CD4-positive, alpha-beta T cell treated with Interleukin-4 for 4 hours (primary cell): ENCODE data around the gene ARHGAP5.
"Not testable (repeated sequence)": the region's sequence is repeated elsewhere in the genome, so short reads cannot be mapped to it uniquely, and the experiment has no call there.

Experiments used
- DNase-seq: peaks from one replicate; pipeline ENCODE4 v3.0.0-alpha.2; 2020

The ARHGAP5 gene

DNA sequence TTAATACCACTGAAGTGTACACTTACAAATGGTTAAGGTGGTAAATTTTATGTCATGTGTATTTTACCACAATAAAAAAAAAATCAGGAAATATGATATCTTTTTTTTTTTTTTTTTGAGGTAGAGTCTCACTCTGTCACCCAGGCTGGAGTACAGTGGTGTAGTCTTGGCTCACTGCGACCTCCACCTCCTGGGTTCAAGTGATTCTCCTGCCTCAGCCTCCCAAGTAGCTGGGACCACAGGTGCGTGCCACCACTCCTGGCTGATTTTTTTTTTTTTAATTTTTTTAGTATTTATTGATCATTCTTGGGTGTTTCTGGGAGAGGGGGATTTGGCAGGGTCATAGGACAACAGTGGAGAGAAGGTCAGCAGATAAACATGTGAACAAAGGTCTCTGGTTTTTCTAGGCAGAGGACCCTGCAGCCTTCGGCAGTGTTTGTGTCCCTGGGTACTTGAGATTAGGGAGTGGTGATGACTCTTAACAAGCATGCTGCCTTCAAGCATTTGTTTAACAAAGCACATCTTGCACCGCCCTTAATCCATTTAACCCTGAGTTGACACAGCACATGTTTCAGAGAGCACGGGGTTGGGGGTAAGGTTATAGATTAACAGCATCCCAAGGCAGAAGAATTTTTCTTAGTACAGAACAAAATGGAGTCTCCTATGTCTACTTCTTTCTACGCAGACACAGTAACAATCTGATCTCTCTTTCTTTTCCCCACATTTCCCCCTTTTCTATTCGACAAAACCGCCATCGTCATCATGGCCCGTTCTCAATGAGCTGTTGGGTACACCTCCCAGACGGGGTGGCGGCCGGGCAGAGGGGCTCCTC, 50.0 kb downstream of the ARHGAP5 start:
- DNase-seq: not testable (repeated sequence)

- DNase-seq: not testable (repeated sequence)
These were observed 50.9 kb downstream of the ARHGAP5 start for GRCh38 chr14:32127731-32128654.

DNA sequence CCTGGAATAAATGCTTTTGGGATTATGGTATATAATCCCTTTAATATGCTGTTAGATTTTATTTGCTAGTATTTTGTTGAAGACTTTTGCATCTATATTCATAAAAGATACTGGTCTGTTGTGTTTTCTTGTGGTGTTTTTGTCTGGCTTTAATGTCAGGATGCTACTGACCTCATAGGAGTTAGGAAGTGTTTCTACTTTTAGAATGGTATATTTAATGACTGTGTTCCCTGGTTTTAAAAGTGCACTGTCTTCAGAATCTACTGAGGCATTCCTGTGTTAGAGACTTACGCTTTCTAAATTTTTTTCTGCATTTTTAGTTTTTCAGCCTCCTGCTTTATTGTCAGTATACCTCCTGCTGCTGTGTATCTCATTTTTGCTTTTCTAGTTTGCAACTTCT, 51.6 kb downstream of the ARHGAP5 start:
- DNase-seq: no peak

- DNase-seq: no peak
These were observed 52.0 kb downstream of the ARHGAP5 start for GRCh38 chr14:32129124-32129523.

DNA sequence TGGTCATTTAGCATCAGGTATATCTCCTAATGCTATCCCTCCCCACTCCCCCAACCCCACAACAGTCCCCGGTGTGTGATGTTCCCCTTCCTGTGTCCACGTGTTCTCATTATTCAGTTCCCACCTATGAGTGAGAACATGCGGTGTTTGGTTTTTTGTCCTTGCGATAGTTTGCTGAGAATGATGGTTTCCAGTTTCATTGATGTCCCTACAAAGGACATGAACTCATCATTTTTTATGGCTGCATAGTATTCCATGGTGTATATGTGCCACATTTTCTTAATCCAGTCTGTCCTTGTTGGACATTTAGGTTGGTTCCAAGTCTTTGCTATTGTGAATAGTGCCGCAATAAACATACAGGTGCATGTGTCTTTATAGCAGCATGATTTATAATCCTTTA, 54.6 kb downstream of the ARHGAP5 start:
- DNase-seq: not testable (repeated sequence)

GRCh38 chr14:32134448-32135097, 57.5 kb downstream of the ARHGAP5 start:
- DNase-seq: no peak

DNA sequence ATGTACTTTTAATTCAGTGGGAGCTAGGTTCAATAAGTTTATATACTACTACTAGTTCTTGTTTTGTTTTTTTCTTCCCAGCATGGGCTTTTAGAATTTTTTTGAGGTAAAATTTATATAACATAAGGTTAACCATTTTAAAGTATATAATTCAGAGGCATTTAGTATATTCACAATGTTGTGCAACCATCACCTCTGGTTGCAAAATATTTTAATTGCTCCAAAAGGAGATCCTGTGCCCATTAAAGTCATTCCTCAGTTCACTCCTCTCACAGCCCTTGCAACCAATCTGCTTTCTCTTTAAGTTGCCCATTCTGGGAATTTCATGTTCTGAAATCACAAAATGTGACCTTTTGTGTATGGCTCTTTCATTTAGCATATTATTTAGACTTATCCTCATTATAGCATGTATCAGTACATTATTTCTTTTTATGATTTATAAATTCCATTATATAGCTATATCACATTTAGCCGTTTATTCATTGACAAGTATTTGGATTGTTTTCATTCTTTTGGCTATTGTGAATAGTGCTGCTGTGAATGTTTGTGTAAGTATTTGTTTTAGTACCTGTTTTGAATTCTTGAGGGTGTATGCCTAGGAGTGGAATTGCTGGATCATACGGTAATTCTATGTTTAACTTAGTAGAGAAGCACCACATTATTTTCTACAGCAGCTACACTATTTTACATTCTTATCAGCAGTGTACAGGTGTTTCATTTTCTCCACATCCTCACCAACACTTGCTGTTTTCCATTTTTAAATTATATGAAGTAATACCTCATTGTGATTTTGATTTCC, 59.1 kb downstream of the ARHGAP5 start:
- no peak for DNase-seq

GRCh38 chr14:32137313-32137712, 60.2 kb downstream of the ARHGAP5 start:
- DNase-seq: no peak

GRCh38 chr14:32137892-32138291, 60.8 kb downstream of the ARHGAP5 start:
- no peak for DNase-seq

DNA sequence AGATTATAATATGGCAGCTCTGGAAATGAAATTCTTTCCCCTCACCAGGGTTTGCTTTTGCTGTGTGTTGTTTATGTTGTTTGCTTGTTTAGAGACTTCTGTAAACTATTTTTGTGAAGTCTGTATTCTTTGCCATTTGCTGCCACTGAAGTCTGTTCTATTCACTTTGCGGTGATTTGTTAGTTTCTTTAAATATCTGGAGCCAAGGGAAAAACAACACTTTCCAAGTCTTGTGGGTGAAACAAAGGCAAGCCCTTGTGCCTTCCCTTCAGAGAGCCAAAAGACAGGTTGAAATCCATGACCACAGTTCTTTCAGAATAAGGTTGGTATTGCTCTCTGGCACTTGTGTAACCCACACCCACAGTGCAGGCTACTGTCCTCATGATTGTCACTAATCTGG, 65.2 kb downstream of the ARHGAP5 start:
- DNase-seq: no peak

DNA sequence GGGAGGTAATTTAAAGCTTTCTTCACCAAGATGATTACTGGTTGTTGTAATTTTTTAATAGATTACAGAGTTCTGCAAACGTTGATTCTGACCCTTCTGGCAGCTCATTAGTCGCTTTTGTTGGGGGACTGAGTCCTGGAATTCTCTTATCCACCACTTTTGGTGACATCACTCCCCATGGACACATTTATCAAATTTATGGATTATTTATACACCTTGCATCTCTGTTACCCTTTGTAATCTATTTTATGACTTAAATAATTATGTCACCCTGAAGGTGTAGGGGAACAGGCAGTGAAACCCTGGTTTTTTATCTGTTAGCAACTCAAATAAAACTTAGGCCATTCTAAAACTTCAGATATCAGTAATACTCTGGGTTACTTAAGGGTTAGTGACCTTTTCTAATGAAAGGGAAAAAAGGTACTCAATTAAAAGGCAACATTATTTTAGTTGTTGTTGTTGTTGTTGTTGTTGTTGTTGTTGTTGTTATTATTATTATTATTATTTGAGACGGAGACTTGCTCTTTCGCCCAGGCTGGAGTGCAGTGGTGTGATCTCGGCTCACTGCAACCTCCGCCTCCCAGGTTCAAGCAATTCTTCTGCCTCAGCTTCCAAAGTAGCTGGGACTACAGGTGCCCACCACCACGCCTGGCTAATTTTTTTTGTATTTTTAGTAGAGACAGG, 65.8 kb downstream of the ARHGAP5 start:
- DNase-seq: no peak

DNA sequence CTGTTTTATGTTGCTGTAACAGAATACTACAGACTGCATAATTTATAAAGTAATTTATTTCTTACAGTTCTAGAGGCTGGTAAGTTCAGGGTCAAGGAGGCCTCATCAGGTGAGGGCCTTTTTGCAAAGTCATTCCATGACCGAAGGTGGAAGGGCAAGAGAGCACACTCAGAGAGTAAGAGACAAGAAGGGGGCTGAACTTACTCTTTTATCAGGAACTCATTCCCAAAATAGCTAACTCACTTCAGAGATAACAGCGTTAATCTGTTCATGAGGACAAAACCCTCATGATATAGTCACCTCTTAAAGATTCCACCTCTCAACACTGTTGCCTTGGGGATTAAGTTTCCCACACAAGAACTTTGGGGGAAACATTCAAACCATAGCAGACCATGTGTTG, 73.3 kb downstream of the ARHGAP5 start:
- no peak for DNase-seq

DNA sequence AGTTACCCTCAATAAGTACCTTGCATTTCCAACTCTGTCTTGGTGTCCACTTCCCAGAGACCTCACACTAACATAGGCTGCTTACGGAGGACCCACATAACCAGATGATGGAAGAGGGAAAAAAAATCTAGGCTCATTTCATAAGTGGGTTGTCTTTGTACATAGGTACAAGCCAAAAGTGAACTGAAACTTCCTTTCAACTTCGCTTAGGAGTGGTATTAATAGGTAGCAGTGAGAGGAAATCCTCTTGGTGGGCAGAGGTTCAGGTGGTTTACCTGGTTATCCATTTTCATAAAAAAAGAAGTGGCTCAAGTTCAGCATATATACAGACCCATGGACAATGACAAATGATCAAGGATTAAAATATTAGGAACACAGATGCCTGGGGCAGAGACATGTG, 88.9 kb downstream of the ARHGAP5 start:
- no peak for DNase-seq

GRCh38 chr14:32166924-32167323, 89.8 kb downstream of the ARHGAP5 start:
- no peak for DNase-seq

DNA sequence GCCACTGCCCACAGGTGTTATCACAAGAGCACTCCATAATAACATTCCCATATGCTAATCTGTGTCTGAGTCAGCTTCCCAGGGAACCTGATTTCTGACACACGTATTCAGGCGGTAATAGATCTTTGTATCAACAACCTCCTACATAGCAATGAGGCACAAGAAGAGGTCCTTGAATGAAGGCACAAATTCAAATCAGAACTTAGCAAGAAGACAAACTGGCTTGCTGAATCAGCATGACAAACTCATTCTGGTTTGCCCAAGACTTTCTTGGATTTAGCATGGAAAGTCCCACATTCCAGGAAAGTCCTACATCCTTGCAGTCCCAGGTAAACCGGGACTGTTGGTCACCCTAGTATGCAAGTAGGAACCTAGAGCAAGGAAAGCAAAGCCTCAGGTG, 90.8 kb downstream of the ARHGAP5 start:
- no peak for DNase-seq

DNA sequence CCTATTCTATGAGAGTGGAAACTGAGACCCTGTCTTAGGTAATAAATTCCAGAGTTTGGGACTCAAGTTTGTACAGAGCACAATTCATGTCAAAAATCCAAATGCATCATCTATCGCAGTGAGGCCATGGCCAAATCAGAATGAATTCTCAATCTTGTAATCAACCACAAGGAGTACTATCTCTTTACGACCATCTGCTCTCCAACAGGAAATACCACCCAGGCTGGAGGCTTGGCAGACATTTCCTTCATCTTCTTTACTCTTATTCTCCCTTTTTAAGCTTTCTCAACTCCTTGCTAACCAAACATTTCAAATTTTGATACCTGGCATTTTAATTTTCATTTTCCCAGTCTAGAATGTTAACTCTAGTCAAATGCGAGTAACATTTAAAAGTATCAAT, 92.1 kb downstream of the ARHGAP5 start:
- DNase-seq: no peak

DNA sequence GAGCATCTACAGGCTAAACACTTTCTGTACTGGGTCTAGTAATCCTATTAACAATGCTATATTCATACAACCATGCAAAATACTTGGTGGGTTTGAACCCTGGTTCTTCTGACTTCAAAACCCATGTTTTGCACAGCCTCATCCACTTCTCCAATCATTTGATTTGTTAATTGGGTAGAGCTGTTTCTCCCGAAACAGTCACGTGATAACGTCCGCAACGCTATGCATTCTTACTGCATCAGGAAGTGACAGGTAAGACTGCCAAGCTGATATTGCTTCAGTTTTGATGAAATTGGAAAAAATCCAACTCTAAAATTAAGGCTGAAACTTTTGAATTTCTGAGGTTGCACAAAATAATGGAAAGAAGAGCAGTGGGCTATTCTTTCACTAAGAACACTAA, 94.4 kb downstream of the ARHGAP5 start:
- DNase-seq: no peak

DNA sequence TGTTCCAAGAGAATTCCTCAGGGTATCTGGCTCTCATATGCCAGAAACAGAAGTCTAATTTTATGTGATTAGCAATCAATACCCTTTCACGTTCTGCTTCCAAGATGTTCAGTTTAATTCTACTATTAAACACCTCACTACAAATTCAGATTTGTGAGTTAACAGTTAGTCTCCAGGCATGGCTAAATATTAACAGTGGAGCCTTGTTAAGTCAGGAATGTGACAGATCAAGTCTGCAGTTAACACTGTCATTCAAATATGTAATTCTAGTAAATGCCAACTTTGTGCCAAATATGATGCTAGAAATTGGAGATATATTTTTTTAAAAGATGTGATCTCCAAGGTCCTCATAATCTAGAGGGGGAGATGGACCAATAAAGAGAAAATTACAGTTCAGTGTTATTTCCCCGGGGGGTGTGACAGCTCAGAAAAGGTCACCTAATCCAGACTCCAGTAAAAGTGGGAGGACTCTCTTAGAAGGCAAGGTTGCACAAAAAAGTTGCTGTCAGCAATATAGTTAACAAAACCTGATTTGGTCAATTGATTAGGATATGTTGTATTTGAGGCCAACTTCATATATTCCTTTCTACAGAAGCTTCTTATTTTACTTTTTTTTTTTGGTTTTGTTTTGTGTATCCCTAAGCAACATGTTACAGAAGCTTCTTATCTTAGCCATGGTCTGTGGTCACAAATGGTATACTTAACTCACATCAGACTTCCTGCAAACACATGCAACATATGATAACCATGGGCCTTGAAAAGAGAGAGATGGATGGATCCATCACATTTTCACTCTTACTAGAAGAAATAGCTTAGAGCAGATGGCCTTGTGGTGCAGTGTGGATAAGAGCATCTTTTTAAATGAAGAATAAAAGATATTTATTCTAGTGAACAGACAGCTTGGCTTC, 106.3 kb downstream of the ARHGAP5 start:
- no peak for DNase-seq

- DNase-seq: no peak
These were observed 108.0 kb downstream of the ARHGAP5 start for GRCh38 chr14:32185097-32185496.

GRCh38 chr14:32186248-32186647, 109.1 kb downstream of the ARHGAP5 start:
- no peak for DNase-seq

DNA sequence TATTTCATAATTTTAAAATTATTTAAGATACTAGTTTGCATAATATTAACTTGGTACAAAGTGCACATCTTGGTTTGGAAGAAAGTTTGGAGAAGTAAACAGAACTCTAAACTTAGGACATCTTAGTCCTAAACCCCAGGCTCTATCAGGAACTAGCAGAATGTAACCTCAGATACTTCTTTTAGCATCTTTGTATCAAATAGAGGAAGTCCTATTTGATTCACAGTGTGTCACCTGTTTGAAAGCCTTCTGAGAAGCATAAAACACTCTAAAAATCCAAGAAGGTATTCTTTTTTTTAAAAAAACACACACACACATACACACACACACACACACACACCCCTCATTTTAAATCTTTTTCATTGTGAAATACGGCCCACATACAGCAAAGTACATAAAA, 112.7 kb downstream of the ARHGAP5 start:
- no peak for DNase-seq
